ENCODE data around the gene AOC3. TPM values are rescaled to one million over a fixed set of nuclear protein-coding genes. Genes with fewer than 3 reads are reported as not detected.

AOC3 gene
- total and polyA plus RNA-seq, 2 of the 13 experiments (the other 11 are each of a cell fraction or from before 2014, with no cell fraction given): 8.7 to 51.7 TPM

DNA sequence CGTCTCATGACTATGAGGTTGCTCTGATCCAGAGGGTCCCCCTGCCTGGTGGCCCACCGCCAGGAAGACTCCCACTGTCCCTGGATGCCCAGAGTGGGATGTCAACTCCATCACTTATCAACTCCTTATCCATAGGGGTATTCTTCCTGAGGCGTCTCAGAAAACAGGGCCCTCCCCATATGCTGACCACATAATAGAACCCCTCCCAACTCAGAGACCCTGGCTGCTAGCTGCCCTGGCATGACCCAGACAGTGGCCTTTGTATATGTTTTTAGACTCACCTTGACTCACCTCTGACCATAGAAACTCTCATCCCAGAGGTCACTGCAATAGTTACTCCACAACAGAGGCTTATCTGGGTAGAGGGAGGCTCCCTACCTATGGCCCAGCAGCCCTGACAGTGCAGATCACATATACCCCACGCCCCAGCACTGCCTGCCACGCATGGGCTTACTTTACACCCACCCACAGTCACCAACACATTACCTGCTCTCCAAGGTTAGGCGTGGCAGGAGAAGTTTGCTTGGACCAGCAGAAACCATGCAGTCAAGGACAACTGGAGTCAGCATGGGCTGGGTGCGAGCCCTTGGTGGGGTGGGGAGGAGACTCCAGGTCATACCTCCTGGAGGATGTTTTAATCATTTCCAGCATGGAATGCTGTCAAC, 47.3 kb downstream of the AOC3 start:
- BruUV-seq (replicated peaks): no TSS peak
- Histone ChIP-seq H3K79me2 (ENCODE audit: insufficient read depth, low read length) (peaks cover 12% of the 10 kb centered on the region), H3K4me1 (ENCODE audit: insufficient read depth, low read length) (peaks cover 97% of the 10 kb centered on the region), H3K9me3 (ENCODE audit: low read length) (no peaks in the 10 kb centered on the region), H3K4me3 (replicated peaks in 1 of 3; ENCODE audit: insufficient read depth in 1 of 3, low read depth in 2 of 3, low read length in 3 of 3) (peak overlapping the region in 1 of 3 experiments; percentile 14; a peak in 1 of 6 replicates), H3K27ac (ENCODE audit: extremely low read length, insufficient read depth, low read length) (peak overlapping the region; percentile 58), H4K20me1 (ENCODE audit: insufficient read depth, low read length) (peaks cover 3% of the 10 kb centered on the region; the same call in 1 of the 2 replicates), H3K4me2 (ENCODE audit: low read depth, low read length) (peak overlapping the region; percentile 50), H2AFZ (ENCODE audit: low read length) (no peak overlapping the region), H3K27me3 (ENCODE audit: control insufficient read depth in 1 of 2, insufficient read depth in 2 of 2, low read length in 2 of 2) (no peaks in the 10 kb centered on the region), H3K9ac (ENCODE audit: insufficient read depth, low read depth, low read length) (peak overlapping the region; percentile 5; the same call in 1 of the 2 replicates), H3K36me3 (replicated peaks in 1 of 2; ENCODE audit: control insufficient read depth in 1 of 2, insufficient read depth in 2 of 2, low read length in 2 of 2) (no peaks in the 10 kb centered on the region)
- ATAC-seq (peak; percentile 46), FAIRE-seq (no peak), DNase-seq (ENCODE audit: low spot score) (no peak)
- intact Hi-C loops (cut with micrococcal nuclease; ENCODE audit: unreplicated experiment): no loop called here
- WGBS (ENCODE audit: low lambda C conversion rate): 48% methylated on average over 7 of the region's 7 CpGs
- ChIA-PET POLR2A (interaction anchor here (0.8 to 1.7 kb wide), 4 partner anchors 10 to 74 kb away, joined by 3 to 5 read pairs (median 4); partner anchors contain the start of gene BECN1), CTCF (ENCODE audit: low intra/inter-chr PET ratio, low total read pairs) (no interaction called here)
- in situ Hi-C loops (cut with HindIII; ENCODE audit: extremely low pct_ligation_motif_present, low pct_unique_long_range_greater_than_20kb): no loop called here
- TF ChIP-seq RBM39 (IDR thresholded peaks at IDR 0.05; ENCODE audit: low read depth, low read length, poor library complexity, severe bottlenecking) (no peak), SMAD9 (CRISPR knock-in tag; IDR thresholded peaks at IDR 0.05) (no peak), HOXA5 (CRISPR knock-in tag; IDR thresholded peaks at IDR 0.05) (no peak), RFX3 (CRISPR knock-in tag; IDR thresholded peaks at IDR 0.05) (no peak), POGZ (CRISPR knock-in tag; IDR thresholded peaks at IDR 0.05) (no peak), ZNF282 (IDR thresholded peaks at IDR 0.05; ENCODE audit: partially characterized antibody) (no peak), MBNL3 (CRISPR knock-in tag; conservative IDR thresholded peaks at IDR 0.05) (no peak), KLF11 (CRISPR knock-in tag; IDR thresholded peaks at IDR 0.05) (no peak), YEATS4 (CRISPR knock-in tag; IDR thresholded peaks at IDR 0.05; ENCODE audit: borderline replicate concordance) (no peak; the same call in 1 of the 2 replicates), NFIC (IDR thresholded peaks at IDR 0.05; ENCODE audit: low read length) (no peak; the same call in 1 of the 2 replicates), CEBPB (IDR thresholded peaks at IDR 0.05; ENCODE audit: borderline replicate concordance, low read depth, low read length) (no peak), NFE2L1 (CRISPR knock-in tag; IDR thresholded peaks at IDR 0.05; ENCODE audit: borderline replicate concordance) (0 out of 2 replicates have a peak, but pooled peaks have one; percentile 13), ARNTL (CRISPR knock-in tag; IDR thresholded peaks at IDR 0.05) (no peak), ZNF775 (CRISPR knock-in tag; IDR thresholded peaks at IDR 0.05; ENCODE audit: borderline replicate concordance) (no peak)
- TF ChIP-seq, protein P1, sequence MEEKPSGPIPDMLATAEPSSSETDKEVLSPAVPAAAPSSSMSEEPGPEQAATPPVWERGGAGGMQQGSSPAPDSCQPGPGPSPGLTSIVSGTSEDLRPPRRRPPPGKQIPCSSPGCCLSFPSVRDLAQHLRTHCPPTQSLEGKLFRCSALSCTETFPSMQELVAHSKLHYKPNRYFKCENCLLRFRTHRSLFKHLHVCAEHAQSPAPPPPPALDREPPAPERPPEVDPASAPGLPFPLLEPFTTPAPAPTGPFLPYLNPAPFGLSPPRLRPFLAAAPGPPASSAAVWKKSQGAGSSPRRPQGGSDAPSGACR (CRISPR knock-in tag; IDR thresholded peaks at IDR 0.05): no peak
- TF ChIP-seq, protein P2, sequence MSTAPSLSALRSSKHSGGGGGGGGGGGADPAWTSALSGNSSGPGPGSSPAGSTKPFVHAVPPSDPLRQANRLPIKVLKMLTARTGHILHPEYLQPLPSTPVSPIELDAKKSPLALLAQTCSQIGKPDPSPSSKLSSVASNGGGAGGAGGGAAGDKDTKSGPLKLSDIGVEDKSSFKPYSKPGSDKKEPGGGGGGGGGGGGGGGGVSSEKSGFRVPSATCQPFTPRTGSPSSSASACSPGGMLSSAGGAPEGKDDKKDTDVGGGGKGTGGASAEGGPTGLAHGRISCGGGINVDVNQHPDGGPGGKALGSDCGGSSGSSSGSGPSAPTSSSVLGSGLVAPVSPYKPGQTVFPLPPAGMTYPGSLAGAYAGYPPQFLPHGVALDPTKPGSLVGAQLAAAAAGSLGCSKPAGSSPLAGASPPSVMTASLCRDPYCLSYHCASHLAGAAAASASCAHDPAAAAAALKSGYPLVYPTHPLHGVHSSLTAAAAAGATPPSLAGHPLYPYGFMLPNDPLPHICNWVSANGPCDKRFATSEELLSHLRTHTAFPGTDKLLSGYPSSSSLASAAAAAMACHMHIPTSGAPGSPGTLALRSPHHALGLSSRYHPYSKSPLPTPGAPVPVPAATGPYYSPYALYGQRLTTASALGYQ (CRISPR knock-in tag; IDR thresholded peaks at IDR 0.05): 0 out of 2 replicates have a peak, but pooled peaks have one; percentile 44
- TF ChIP-seq, protein P3, sequence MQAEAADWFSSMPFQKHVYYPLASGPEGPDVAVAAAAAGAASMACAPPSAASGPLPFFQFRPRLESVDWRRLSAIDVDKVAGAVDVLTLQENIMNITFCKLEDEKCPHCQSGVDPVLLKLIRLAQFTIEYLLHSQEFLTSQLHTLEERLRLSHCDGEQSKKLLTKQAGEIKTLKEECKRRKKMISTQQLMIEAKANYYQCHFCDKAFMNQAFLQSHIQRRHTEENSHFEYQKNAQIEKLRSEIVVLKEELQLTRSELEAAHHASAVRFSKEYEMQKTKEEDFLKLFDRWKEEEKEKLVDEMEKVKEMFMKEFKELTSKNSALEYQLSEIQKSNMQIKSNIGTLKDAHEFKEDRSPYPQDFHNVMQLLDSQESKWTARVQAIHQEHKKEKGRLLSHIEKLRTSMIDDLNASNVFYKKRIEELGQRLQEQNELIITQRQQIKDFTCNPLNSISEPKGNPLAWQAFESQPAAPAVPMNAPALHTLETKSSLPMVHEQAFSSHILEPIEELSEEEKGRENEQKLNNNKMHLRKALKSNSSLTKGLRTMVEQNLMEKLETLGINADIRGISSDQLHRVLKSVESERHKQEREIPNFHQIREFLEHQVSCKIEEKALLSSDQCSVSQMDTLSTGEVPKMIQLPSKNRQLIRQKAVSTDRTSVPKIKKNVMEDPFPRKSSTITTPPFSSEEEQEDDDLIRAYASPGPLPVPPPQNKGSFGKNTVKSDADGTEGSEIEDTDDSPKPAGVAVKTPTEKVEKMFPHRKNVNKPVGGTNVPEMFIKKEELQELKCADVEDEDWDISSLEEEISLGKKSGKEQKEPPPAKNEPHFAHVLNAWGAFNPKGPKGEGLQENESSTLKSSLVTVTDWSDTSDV (CRISPR knock-in tag; IDR thresholded peaks at IDR 0.05): no peak
- TF ChIP-seq, protein P4, sequence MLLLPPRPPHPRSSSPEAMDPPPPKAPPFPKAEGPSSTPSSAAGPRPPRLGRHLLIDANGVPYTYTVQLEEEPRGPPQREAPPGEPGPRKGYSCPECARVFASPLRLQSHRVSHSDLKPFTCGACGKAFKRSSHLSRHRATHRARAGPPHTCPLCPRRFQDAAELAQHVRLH (CRISPR knock-in tag; IDR thresholded peaks at IDR 0.05; ENCODE audit: borderline replicate concordance, low read depth): no peak

All from HepG2 (cell line).